GM23338 (cell line): ENCODE data around the gene ANXA2R. TPM values are rescaled to one million over a fixed set of nuclear protein-coding genes. Genes with fewer than 3 reads are reported as not detected.

Source experiments
- ATAC-seq: fragments of 200-7000 bp; cut with Tn5 transposase; 3 replicates; pipeline ENCODE4 v1.9.1; 2020
- DNase-seq: peaks from one replicate; pipeline ENCODE4 v3.0.0-alpha.2; 2015; ENCODE audit warnings: low spot score
- H2AFZ ChIP-seq: fragments of 200-600 bp; sonication (generic); 2 replicates; pipeline ENCODE4 v1.8.0; 2016; ENCODE audit warnings: antibody characterized with exemption, mild to moderate bottlenecking, moderate library complexity
- H3F3A ChIP-seq: fragments of 200-600 bp; sonication (generic); replicated peaks from 2 replicates; pipeline ENCODE4 v1.8.0; 2017; ENCODE audit warnings: antibody characterized with exemption, mixed run types, low read depth
- H3K27ac ChIP-seq: fragments of 200-600 bp; sonication (generic); 2 replicates; pipeline ENCODE4 v1.6.1; 2016; ENCODE audit warnings: low read depth
- H3K27me3 ChIP-seq: fragments of 200-600 bp; sonication (generic); 2 replicates; pipeline ENCODE4 v1.8.0; 2016; ENCODE audit warnings: mild to moderate bottlenecking, mixed run types, moderate library complexity; ENCODE audit not compliant: insufficient read depth
- H3K36me3 ChIP-seq: fragments of 200-600 bp; sonication (generic); 2 replicates; pipeline ENCODE4 v1.8.0; 2016; ENCODE audit warnings: mild to moderate bottlenecking; ENCODE audit not compliant: insufficient read depth
- H3K4me1 ChIP-seq: fragments of 200-600 bp; sonication (generic); 2 replicates; pipeline ENCODE4 v1.8.0; 2016; ENCODE audit warnings: mild to moderate bottlenecking, moderate library complexity; ENCODE audit not compliant: insufficient read depth
- H3K4me2 ChIP-seq: fragments of 200-600 bp; sonication (generic); 2 replicates; pipeline ENCODE4 v1.7.1; 2017; ENCODE audit warnings: mixed run types
- H3K4me3 ChIP-seq: fragments of 200-600 bp; sonication (generic); 2 replicates; pipeline ENCODE4 v1.6.1; 2016; ENCODE audit warnings: mixed run types
- H3K79me2 ChIP-seq: fragments of 200-600 bp; sonication (generic); replicated peaks from 2 replicates; pipeline ENCODE4 v1.8.0; 2017; ENCODE audit warnings: mild to moderate bottlenecking; ENCODE audit not compliant: insufficient read depth
- H3K9me2 ChIP-seq: fragments of 200-600 bp; sonication (generic); 2 replicates; pipeline ENCODE4 v1.8.0; 2017; ENCODE audit not compliant: insufficient read depth
- H4K20me1 ChIP-seq: fragments of 200-600 bp; sonication (generic); replicated peaks from 2 replicates; pipeline ENCODE4 v1.8.0; 2017; ENCODE audit warnings: mild to moderate bottlenecking; ENCODE audit not compliant: insufficient read depth
- H3K27ac Mint-ChIP-seq: 2 replicates; pipeline ENCODE4 v1.8.0; 2020; ENCODE audit warnings: inconsistent platforms, mild to moderate bottlenecking, moderate library complexity, mixed read lengths
- H3K27me3 Mint-ChIP-seq: 3 replicates; pipeline ENCODE4 v1.8.0; 2022; ENCODE audit warnings: low read depth, mild to moderate bottlenecking, moderate library complexity, mixed read lengths, inconsistent platforms; ENCODE audit not compliant: insufficient read depth, poor library complexity
- H3K36me3 Mint-ChIP-seq: 3 replicates; pipeline ENCODE4 v1.8.0; 2021; ENCODE audit warnings: low read depth, mild to moderate bottlenecking, inconsistent platforms, moderate library complexity, mixed read lengths
- H3K4me1 Mint-ChIP-seq: 3 replicates; pipeline ENCODE4 v1.8.0; 2020; ENCODE audit warnings: mild to moderate bottlenecking, inconsistent platforms, mixed read lengths
- H3K4me3 Mint-ChIP-seq: 3 replicates; pipeline ENCODE4 v1.8.0; 2021; ENCODE audit warnings: moderate library complexity, mild to moderate bottlenecking, inconsistent platforms, mixed read lengths
- H3K9me3 Mint-ChIP-seq: 3 replicates; pipeline ENCODE4 v1.8.0; 2020; ENCODE audit warnings: moderate library complexity, mild to moderate bottlenecking, inconsistent platforms, mixed read lengths
- CREB1 ChIP-seq: fragments of 250-450 bp; sonication (Bioruptor Pico); IDR thresholded peaks from 2 replicates; pipeline ENCODE4 v1.5.0; 2020; ENCODE audit warnings: low read depth, mild to moderate bottlenecking, moderate library complexity
- CTCF ChIP-seq, 2 experiments: fragments of 200-600 bp in 1 of 2; sonication (generic) in 1 of 2; conservative IDR thresholded peaks; 2 replicates each; pipeline versions ENCODE4 v1.5.1 to v1.6.1; 2016 to 2017; ENCODE audit warnings: antibody characterized with exemption in 2 of 2, low read depth in 2 of 2, mild to moderate bottlenecking in 2 of 2, moderate library complexity in 1 of 2
- ETS1 ChIP-seq: IDR thresholded peaks from 2 replicates; pipeline ENCODE4 v1.6.1; 2016; ENCODE audit warnings: antibody characterized with exemption
- EZH2 ChIP-seq: fragments of 200-600 bp; sonication (generic); IDR thresholded peaks from one replicate; pipeline ENCODE4 v1.8.0; 2017; ENCODE audit warnings: antibody characterized with exemption, mild to moderate bottlenecking, low read depth; ENCODE audit not compliant: unreplicated experiment
- EZH2phosphoT487 ChIP-seq: fragments of 200-600 bp; sonication (generic); IDR thresholded peaks from one replicate; pipeline ENCODE4 v1.8.1; 2018; ENCODE audit warnings: antibody characterized with exemption; ENCODE audit not compliant: unreplicated experiment
- JUNB ChIP-seq: IDR thresholded peaks from one replicate; pipeline ENCODE4 v1.6.1; 2016; ENCODE audit warnings: antibody characterized with exemption; ENCODE audit not compliant: unreplicated experiment
- NANOG ChIP-seq: IDR thresholded peaks from 2 replicates; pipeline ENCODE4 v1.6.1; 2016; ENCODE audit warnings: antibody characterized with exemption, borderline replicate concordance
- POLR2AphosphoS5 ChIP-seq: IDR thresholded peaks from 2 replicates; pipeline ENCODE4 v1.6.1; 2016; ENCODE audit warnings: antibody characterized with exemption, low read depth
- REST ChIP-seq: IDR thresholded peaks from one replicate; pipeline ENCODE4 v1.6.1; 2018; ENCODE audit warnings: antibody characterized with exemption; ENCODE audit not compliant: unreplicated experiment
- STAT1 ChIP-seq: IDR thresholded peaks from one replicate; pipeline ENCODE4 v1.6.1; 2016; ENCODE audit warnings: antibody characterized with exemption; ENCODE audit not compliant: unreplicated experiment
- ZNF114 ChIP-seq: fragments of 250-450 bp; sonication (Bioruptor Pico); IDR thresholded peaks from 2 replicates; pipeline ENCODE4 v1.5.0; 2020; ENCODE audit warnings: mild to moderate bottlenecking, moderate library complexity
- polyA plus RNA-seq: library from polyadenylated mRNA; unstranded; fragments of >200 nt; fragmentation: Nextera tagmentation; extraction: Ambion mirVana; gene quantifications from 2 replicates; pipeline ENCODE4 v1.2.1, GENCODE V29; 2016
- total RNA-seq: library from RNA; depleted of rRNA; stranded (reverse); fragments of >200 nt; shearing (Covaris generic); gene quantifications from 2 replicates; pipeline ENCODE4 v1.2.3, GENCODE V29; 2014
- TF ChIP-seq, protein P1 (sequence below): fragments of 250-450 bp; sonication (Bioruptor Pico); IDR thresholded peaks from 2 replicates; pipeline ENCODE4 v1.5.0; 2020; ENCODE audit warnings: mild to moderate bottlenecking, moderate library complexity

The ANXA2R gene
- total and polyA plus RNA-seq, 2 experiments from 2014 or later: 0.21 TPM; not detected in 1

GRCh38 chr5:43037636-43038495, 2.3 kb downstream of the ANXA2R start:
- Mint-ChIP-seq H3K27ac (no peak overlapping the region), H3K9me3 (peaks cover 2% of the 10 kb centered on the region; the same call in 2 of the 3 replicates), H3K27me3 (peaks cover 99% of the 10 kb centered on the region), H3K4me3 (peak overlapping the region; percentile 7; the same call in 1 of the 3 replicates), H3K4me1 (peaks cover 45% of the 10 kb centered on the region), H3K36me3 (no peaks in the 10 kb centered on the region)
- no peaks in the 10 kb centered on the region for H3K9me2 ChIP-seq
- H3K79me2 ChIP-seq: no peaks in the 10 kb centered on the region
- H3K4me3 ChIP-seq: peak overlapping the region; percentile 8; the same call in 1 of the 2 replicates
- peaks cover 100% of the 10 kb centered on the region for H3K27me3 ChIP-seq
- H3K4me2 ChIP-seq: peak overlapping the region; percentile 31; the same call in 1 of the 2 replicates
- peaks cover 47% of the 10 kb centered on the region for H3F3A ChIP-seq
- DNase-seq: peak; percentile 32
- ATAC-seq: no peak
- H4K20me1 ChIP-seq: peaks cover 68% of the 10 kb centered on the region
- H3K4me1 ChIP-seq: peaks cover 48% of the 10 kb centered on the region
- TF ChIP-seq STAT1 (no peak), EZH2 (peak; percentile 86), ZNF114 (CRISPR knock-in tag) (no peak), REST (no peak), ETS1 (no peak), CTCF (conservative IDR thresholded peaks at IDR 0.05; ENCODE audit: low read depth in 2 of 2) (no peak), POLR2AphosphoS5 (no peak), CREB1 (CRISPR knock-in tag) (no peak), EZH2phosphoT487 (peak; percentile 60), JUNB (no peak), NANOG (no peak)
- TF ChIP-seq, protein P1, sequence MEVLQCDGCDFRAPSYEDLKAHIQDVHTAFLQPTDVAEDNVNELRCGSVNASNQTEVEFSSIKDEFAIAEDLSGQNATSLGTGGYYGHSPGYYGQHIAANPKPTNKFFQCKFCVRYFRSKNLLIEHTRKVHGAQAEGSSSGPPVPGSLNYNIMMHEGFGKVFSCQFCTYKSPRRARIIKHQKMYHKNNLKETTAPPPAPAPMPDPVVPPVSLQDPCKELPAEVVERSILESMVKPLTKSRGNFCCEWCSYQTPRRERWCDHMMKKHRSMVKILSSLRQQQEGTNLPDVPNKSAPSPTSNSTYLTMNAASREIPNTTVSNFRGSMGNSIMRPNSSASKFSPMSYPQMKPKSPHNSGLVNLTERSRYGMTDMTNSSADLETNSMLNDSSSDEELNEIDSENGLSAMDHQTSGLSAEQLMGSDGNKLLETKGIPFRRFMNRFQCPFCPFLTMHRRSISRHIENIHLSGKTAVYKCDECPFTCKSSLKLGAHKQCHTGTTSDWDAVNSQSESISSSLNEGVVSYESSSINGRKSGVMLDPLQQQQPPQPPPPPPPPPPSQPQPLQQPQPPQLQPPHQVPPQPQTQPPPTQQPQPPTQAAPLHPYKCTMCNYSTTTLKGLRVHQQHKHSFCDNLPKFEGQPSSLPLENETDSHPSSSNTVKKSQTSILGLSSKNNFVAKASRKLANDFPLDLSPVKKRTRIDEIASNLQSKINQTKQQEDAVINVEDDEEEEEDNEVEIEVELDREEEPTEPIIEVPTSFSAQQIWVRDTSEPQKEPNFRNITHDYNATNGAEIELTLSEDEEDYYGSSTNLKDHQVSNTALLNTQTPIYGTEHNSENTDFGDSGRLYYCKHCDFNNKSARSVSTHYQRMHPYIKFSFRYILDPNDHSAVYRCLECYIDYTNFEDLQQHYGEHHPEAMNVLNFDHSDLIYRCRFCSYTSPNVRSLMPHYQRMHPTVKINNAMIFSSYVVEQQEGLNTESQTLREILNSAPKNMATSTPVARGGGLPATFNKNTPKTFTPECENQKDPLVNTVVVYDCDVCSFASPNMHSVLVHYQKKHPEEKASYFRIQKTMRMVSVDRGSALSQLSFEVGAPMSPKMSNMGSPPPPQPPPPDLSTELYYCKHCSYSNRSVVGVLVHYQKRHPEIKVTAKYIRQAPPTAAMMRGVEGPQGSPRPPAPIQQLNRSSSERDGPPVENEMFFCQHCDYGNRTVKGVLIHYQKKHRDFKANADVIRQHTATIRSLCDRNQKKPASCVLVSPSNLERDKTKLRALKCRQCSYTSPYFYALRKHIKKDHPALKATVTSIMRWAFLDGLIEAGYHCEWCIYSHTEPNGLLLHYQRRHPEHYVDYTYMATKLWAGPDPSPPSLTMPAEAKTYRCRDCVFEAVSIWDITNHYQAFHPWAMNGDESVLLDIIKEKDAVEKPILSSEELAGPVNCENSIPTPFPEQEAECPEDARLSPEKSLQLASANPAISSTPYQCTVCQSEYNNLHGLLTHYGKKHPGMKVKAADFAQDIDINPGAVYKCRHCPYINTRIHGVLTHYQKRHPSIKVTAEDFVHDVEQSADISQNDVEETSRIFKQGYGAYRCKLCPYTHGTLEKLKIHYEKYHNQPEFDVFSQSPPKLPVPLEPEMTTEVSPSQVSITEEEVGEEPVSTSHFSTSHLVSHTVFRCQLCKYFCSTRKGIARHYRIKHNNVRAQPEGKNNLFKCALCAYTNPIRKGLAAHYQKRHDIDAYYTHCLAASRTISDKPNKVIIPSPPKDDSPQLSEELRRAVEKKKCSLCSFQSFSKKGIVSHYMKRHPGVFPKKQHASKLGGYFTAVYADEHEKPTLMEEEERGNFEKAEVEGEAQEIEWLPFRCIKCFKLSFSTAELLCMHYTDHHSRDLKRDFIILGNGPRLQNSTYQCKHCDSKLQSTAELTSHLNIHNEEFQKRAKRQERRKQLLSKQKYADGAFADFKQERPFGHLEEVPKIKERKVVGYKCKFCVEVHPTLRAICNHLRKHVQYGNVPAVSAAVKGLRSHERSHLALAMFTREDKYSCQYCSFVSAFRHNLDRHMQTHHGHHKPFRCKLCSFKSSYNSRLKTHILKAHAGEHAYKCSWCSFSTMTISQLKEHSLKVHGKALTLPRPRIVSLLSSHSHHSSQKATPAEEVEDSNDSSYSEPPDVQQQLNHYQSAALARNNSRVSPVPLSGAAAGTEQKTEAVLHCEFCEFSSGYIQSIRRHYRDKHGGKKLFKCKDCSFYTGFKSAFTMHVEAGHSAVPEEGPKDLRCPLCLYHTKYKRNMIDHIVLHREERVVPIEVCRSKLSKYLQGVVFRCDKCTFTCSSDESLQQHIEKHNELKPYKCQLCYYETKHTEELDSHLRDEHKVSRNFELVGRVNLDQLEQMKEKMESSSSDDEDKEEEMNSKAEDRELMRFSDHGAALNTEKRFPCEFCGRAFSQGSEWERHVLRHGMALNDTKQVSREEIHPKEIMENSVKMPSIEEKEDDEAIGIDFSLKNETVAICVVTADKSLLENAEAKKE: no peak
- no peak overlapping the region for H3K27ac ChIP-seq
- no peak overlapping the region for H2AFZ ChIP-seq
- H3K36me3 ChIP-seq: no peaks in the 10 kb centered on the region; the same call in 1 of the 2 replicates
